SK-N-SH treated with all-trans-retinoic acid at 6 μM for 48 hours (cell line): ENCODE results near the gene DUSP23.

Source experiments
- ATAC-seq: fragments of 200-7000 bp; cut with Tn5 transposase; 3 replicates; pipeline ENCODE4 v1.9.1; 2020; ENCODE audit warnings: mild to moderate bottlenecking, moderate library complexity
- ARNTL ChIP-seq: fragments of 450-650 bp; formaldehyde crosslinking; IDR thresholded peaks from 2 replicates; pipeline ENCODE4 v1.5.0; 2020; ENCODE audit warnings: low read depth, mild to moderate bottlenecking, moderate library complexity, borderline replicate concordance
- BACH2 ChIP-seq: fragments of 250-450 bp; sonication (Bioruptor Pico); IDR thresholded peaks from 2 replicates; pipeline ENCODE4 v1.9.0; 2021; ENCODE audit warnings: mild to moderate bottlenecking, borderline replicate concordance
- CREB5 ChIP-seq: fragments of 250-450 bp; sonication (Bioruptor Pico); IDR thresholded peaks from 2 replicates; pipeline ENCODE4 v1.5.1; 2020; ENCODE audit warnings: low read depth, mild to moderate bottlenecking, moderate library complexity
- CSDC2 ChIP-seq: fragments of 250-450 bp; sonication (Bioruptor Pico); IDR thresholded peaks from 2 replicates; pipeline ENCODE4 v1.5.0; 2020; ENCODE audit warnings: mild to moderate bottlenecking, moderate library complexity
- CSRNP3 ChIP-seq: fragments of 250-450 bp; sonication (Bioruptor Pico); IDR thresholded peaks from 2 replicates; pipeline ENCODE4 v1.5.1; 2021; ENCODE audit warnings: mild to moderate bottlenecking, moderate library complexity
- ESRRG ChIP-seq: fragments of 250-450 bp; sonication (Bioruptor Pico); IDR thresholded peaks from 2 replicates; pipeline ENCODE4 v1.6.1; 2021; ENCODE audit warnings: mild to moderate bottlenecking
- GLIS3 ChIP-seq: fragments of 250-450 bp; sonication (Bioruptor Pico); IDR thresholded peaks from 2 replicates; pipeline ENCODE4 v1.5.0; 2020; ENCODE audit warnings: mild to moderate bottlenecking, moderate library complexity
- ISL1 ChIP-seq: fragments of 250-450 bp; sonication (Bioruptor Pico); IDR thresholded peaks from 2 replicates; pipeline ENCODE4 v2.1.2; 2022; ENCODE audit warnings: mild to moderate bottlenecking, moderate library complexity
- OSR1 ChIP-seq: fragments of 250-450 bp; sonication (Bioruptor Pico); IDR thresholded peaks from 2 replicates; pipeline ENCODE4 v1.8.0; 2022; ENCODE audit warnings: moderate library complexity, mild to moderate bottlenecking, inconsistent platforms
- PATZ1 ChIP-seq: fragments of 250-450 bp; sonication (Bioruptor Pico); IDR thresholded peaks from 2 replicates; pipeline ENCODE4 v1.8.0; 2020; ENCODE audit warnings: mild to moderate bottlenecking, moderate library complexity, borderline replicate concordance
- POU6F1 ChIP-seq: fragments of 250-450 bp; sonication (Bioruptor Pico); IDR thresholded peaks from 2 replicates; pipeline ENCODE4 v1.8.0; 2021; ENCODE audit warnings: low read depth, mild to moderate bottlenecking, moderate library complexity, borderline replicate concordance
- PPARA ChIP-seq: fragments of 250-450 bp; sonication (Bioruptor Pico); IDR thresholded peaks from 2 replicates; pipeline ENCODE4 v1.5.0; 2020; ENCODE audit warnings: mild to moderate bottlenecking, borderline replicate concordance
- RARB ChIP-seq: fragments of 250-450 bp; sonication (Bioruptor Pico); IDR thresholded peaks from 2 replicates; pipeline ENCODE4 v1.8.0; 2021; ENCODE audit warnings: mild to moderate bottlenecking, moderate library complexity
- SNAI2 ChIP-seq: fragments of 250-450 bp; sonication (Bioruptor Pico); IDR thresholded peaks from 2 replicates; pipeline ENCODE4 v1.5.0; 2020; ENCODE audit warnings: mild to moderate bottlenecking, moderate library complexity
- TOX ChIP-seq: fragments of 250-450 bp; sonication (Bioruptor Pico); IDR thresholded peaks from 2 replicates; pipeline ENCODE4 v1.8.0; 2021; ENCODE audit warnings: mild to moderate bottlenecking, moderate library complexity, borderline replicate concordance
- TSHZ2 ChIP-seq: fragments of 250-450 bp; sonication (Bioruptor Pico); IDR thresholded peaks from 2 replicates; pipeline ENCODE4 v1.5.0; 2020; ENCODE audit warnings: mild to moderate bottlenecking, moderate library complexity
- ZC3H10 ChIP-seq: fragments of 250-450 bp; sonication (Bioruptor Pico); IDR thresholded peaks from 2 replicates; pipeline ENCODE4 v1.5.1; 2021; ENCODE audit warnings: mild to moderate bottlenecking, moderate library complexity
- ZFP3 ChIP-seq: fragments of 250-450 bp; sonication (Bioruptor Pico); IDR thresholded peaks from 2 replicates; pipeline ENCODE4 v1.5.0; 2020; ENCODE audit warnings: mild to moderate bottlenecking, moderate library complexity
- ZFP30 ChIP-seq: fragments of 450-650 bp; formaldehyde crosslinking; IDR thresholded peaks from 2 replicates; pipeline ENCODE4 v1.5.0; 2022; ENCODE audit warnings: mild to moderate bottlenecking, moderate library complexity
- ZNF565 ChIP-seq: fragments of 450-650 bp; formaldehyde crosslinking; conservative IDR thresholded peaks from 2 replicates; pipeline ENCODE4 v1.5.0; 2020; ENCODE audit warnings: low read depth, mild to moderate bottlenecking, moderate library complexity
- ZNF70 ChIP-seq: fragments of 450-650 bp; formaldehyde crosslinking; IDR thresholded peaks from 2 replicates; pipeline ENCODE4 v1.5.0; 2020; ENCODE audit warnings: mild to moderate bottlenecking, moderate library complexity
- ZNF8 ChIP-seq: fragments of 450-650 bp; formaldehyde crosslinking; IDR thresholded peaks from 2 replicates; pipeline ENCODE4 v1.5.0; 2020; ENCODE audit warnings: mild to moderate bottlenecking, moderate library complexity

Gene DUSP23

GRCh38 chr1:159799446-159799985 is 18.8 kb downstream of the DUSP23 start:
- no peak for TF ChIP-seq GLIS3 (CRISPR knock-in tag)
- TF ChIP-seq TOX (CRISPR knock-in tag), result no peak
- TF ChIP-seq ARNTL, result no peak
- no peak for TF ChIP-seq ZNF565 (CRISPR knock-in tag)
- TF ChIP-seq TSHZ2 (CRISPR knock-in tag), result no peak
- TF ChIP-seq ZFP30 (CRISPR knock-in tag), result no peak
- TF ChIP-seq ZNF8 (CRISPR knock-in tag), result no peak
- TF ChIP-seq CSDC2 (CRISPR knock-in tag), result no peak
- TF ChIP-seq SNAI2 (CRISPR knock-in tag), result no peak
- no peak for TF ChIP-seq ESRRG (CRISPR knock-in tag)
- no peak for TF ChIP-seq PPARA (CRISPR knock-in tag)
- TF ChIP-seq RARB (CRISPR knock-in tag), result no peak
- TF ChIP-seq ISL1 (CRISPR knock-in tag), result no peak
- no peak for TF ChIP-seq CREB5 (CRISPR knock-in tag)
- TF ChIP-seq PATZ1 (CRISPR knock-in tag), result no peak
- TF ChIP-seq CSRNP3 (CRISPR knock-in tag), result no peak
- no peak for TF ChIP-seq BACH2 (CRISPR knock-in tag)
- TF ChIP-seq POU6F1 (CRISPR knock-in tag), result no peak
- TF ChIP-seq ZFP3 (CRISPR knock-in tag), result no peak
- no peak for TF ChIP-seq ZC3H10 (CRISPR knock-in tag)
- ATAC-seq, result no peak

GRCh38 chr1:159800177-159800930 is 19.6 kb downstream of the DUSP23 start:
- TF ChIP-seq CSDC2 (CRISPR knock-in tag), result no peak
- no peak for TF ChIP-seq PATZ1 (CRISPR knock-in tag)
- no peak for TF ChIP-seq OSR1
- TF ChIP-seq ARNTL, result no peak
- no peak for TF ChIP-seq ZNF565 (CRISPR knock-in tag)
- TF ChIP-seq CSRNP3 (CRISPR knock-in tag), result no peak
- TF ChIP-seq ZNF70 (CRISPR knock-in tag), result no peak
- no peak for TF ChIP-seq ZFP3 (CRISPR knock-in tag)
- no peak for TF ChIP-seq SNAI2 (CRISPR knock-in tag)
- ATAC-seq, result no peak
